T follicular helper cell (primary cell): Measurements from ENCODE around the gene PLET1.

Source experiments
- DNase-seq: peaks from one replicate; pipeline ENCODE4 v3.0.0-alpha.2; 2020; ENCODE audit warnings: low read depth

Gene PLET1

GRCh38 chr11:112281726-112282125 is 21.1 kb upstream of the PLET1 start:
- no peak for DNase-seq

GRCh38 chr11:112280268-112281126 is 19.8 kb upstream of the PLET1 start:
- DNase-seq, result peak; percentile 44

- peak; percentile 53 for DNase-seq
These were observed 19.2 kb upstream of the PLET1 start for GRCh38 chr11:112279901-112280267.

DNA sequence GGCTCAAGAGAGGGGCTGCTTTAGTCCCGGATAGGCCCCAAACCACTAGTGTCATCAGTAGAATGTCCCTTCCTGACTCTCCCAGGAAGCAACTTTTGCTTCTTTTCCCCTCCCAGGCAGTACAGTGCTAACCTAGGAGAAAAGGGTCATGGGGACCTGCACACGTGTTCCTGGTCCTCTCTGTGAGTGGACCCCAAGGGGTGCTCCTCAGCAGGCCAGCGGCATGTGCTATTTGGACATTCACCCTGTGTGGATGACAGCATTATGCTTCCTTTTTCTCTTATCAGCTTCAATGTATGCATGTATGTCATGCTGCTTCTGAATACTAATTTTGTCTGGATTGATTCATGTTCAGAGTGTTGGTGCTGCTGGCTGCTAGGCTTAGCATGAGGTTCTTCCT is 18.1 kb upstream of the PLET1 start:
- DNase-seq, result no peak

- no peak for DNase-seq
These were observed 17.3 kb upstream of the PLET1 start for GRCh38 chr11:112277941-112278340.

DNA sequence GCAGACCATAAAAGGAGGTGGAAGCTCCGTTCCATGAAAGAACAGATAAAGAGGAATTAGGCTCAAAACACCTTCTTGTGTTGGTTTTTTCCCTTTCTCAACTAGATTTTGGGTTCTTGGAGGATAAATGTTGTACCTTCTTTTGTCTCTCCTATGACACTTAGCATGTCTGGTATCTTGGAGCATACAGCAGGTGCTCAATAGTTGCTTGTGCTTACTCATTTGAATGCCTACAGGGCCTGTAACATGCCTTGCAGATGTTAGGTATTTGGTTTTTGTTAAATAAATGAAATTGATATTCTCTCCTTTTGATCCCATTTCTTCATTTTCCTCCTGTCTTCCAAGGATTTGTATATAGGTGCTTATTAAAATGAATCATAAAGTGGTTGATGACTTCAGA is 16.4 kb upstream of the PLET1 start:
- DNase-seq, result no peak

- no peak for DNase-seq
These were observed 13.5 kb upstream of the PLET1 start for GRCh38 chr11:112274007-112274783.

DNA sequence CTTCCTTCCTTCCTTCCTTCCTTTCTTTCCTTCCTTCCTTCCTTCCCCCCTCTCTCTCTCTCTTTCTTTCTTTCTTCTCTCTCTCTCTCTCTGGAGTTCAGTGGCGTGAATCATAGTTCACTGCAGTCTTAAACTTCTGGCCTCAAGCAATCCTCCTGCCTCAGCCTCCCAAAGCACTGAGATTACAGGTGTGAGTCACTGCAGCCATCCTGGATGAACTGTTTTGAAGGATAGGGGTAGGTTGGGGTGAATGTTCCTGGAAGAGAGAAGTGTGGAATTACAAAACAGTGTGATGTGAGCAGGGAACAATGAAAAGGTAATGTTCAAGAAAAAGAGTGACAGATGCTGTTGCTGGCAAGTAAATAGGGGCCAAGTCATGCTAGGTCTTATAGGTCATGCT is 12.4 kb upstream of the PLET1 start:
- DNase-seq, result no peak

GRCh38 chr11:112271242-112271641 is 10.6 kb upstream of the PLET1 start:
- DNase-seq, result no peak

- no peak for DNase-seq
These were observed 10.0 kb upstream of the PLET1 start for GRCh38 chr11:112270551-112271180.

DNA sequence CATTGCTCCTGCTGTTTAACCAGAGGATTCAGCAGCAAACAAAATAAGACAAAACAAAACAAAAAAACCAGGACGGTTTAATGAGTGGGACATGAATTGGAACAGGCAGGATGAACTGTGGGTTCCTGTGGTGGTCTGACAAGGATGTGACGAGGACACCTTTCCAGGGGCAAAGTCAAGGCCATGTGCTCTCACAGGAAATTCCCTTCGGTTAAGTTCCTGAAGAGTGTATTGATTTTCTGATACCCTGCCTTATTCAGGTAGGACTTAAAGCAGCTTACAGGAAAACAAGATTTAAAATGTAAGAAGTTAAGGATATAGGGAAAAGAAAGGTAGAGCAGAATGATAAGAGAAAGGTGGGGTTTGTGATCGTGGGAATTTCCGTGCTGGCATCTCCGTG is 8.5 kb upstream of the PLET1 start:
- DNase-seq, result no peak

GRCh38 chr11:112268406-112268805 is 7.7 kb upstream of the PLET1 start:
- DNase-seq, result no peak

GRCh38 chr11:112267188-112267591 is 6.5 kb upstream of the PLET1 start:
- no peak for DNase-seq

DNA sequence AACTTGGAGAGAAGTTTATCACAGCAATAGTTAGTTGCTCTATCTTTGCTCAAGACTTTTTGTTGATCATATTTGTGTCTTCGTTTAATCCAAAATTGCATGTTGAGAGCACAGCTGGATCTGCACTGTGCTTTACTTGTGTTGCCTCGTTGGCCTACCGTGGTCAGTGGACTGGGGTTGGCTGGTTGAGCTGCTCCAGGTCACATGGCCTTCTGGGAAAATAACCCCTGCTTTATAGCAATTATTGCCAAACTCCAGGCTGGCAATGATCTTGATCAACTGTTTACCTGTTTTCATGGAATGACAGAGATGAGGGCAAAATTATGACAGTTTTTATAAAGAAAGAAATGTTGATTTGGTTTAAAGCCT is 5.7 kb upstream of the PLET1 start:
- no peak for DNase-seq

GRCh38 chr11:112265659-112266409 is 5.2 kb upstream of the PLET1 start:
- DNase-seq, result no peak

DNA sequence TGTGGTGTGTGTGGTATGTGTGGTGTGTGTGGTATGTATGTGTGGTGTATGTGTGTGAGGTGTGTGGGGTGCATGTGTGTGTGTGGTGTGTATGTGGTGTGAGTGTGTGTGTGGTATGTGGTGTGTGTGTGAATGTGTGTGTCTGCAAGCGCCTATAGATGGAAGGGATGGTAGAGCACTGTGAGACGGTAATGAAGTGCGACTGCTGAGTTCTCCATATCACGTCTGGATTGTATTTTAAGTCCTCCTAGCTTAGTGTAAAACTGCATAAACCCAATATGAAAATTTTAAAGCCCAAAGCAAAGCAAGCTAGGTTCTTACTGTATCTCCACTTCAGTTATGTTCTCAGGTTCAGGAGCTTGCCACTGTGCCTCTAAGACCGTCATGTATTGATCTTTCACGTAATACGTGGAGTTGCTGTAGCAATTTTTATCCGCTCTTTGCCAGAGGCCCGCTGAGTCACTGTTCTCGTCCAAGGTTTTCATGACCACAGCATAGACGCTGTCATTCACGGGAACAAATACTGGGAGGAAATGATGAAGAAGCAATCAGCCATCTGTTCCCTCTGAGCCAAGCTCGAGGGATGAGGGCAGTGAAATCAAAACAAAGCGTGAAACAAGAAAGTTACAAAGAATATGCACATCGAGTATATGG is 5.5 kb downstream of the PLET1 start:
- DNase-seq, result no peak

DNA sequence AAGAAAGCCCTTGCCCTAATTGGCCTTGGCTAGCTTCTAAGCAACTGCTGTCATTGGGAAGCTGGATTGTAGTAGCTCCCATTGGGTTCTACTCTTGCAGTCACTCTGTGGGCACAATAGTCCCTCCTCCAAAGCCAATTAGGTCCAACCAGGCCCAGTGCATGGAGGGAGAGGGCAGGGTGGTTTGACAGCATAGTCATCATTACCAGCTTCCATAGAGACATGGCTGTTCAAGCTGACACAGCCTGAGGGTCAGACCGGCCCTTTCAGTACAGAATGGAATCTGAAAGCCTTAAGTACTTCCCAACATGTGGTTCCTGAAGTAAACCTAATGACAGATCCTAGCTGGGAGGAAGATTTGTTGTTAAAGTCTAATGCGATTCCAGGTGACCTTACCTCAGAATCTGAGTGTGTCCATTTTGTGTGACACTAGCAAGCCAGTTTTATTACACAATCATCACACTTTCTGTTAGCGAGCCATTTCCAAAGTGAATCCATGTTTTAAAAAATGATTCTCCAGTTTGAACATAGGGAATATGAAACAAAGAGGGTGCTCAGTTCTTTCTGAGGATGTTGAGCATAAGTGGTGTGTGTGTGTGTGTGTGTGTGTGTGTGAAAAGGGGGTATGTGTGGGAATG is 6.9 kb downstream of the PLET1 start:
- no peak for DNase-seq

DNA sequence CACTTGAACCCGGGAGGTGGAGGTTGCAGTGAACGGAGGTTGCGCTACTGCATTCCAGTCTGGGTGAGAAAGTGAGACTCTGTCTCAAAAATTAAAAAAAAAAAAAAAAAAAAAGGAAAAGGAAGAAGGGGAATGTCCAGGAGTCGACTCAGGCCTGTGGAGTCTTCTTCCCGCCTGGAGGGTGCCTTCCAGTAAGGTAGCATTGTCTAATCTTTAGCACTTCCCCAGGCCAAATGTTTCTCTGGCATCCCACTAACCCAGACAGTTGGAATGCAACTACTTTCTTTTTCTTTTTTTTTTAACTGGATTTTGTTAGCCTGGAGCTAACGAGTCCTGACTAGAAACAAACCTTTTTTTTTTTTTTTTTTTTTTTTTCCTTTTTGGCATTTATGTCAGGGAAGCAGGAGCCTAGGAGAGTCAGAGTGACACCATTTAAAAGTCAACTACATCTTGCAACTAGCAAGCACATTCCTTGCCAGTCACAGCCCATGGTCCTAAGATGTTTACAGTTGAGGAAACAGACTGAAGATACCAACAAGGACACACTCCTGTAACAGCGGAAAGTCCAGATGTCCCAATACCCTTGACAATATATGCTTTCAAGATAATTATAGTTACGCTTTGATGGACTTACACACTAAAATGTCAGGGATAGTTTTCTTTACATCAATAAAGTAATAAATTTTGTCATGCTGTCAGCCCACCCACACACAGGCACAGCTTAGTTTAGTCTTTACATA is 10.6 kb downstream of the PLET1 start:
- no peak for DNase-seq

DNA sequence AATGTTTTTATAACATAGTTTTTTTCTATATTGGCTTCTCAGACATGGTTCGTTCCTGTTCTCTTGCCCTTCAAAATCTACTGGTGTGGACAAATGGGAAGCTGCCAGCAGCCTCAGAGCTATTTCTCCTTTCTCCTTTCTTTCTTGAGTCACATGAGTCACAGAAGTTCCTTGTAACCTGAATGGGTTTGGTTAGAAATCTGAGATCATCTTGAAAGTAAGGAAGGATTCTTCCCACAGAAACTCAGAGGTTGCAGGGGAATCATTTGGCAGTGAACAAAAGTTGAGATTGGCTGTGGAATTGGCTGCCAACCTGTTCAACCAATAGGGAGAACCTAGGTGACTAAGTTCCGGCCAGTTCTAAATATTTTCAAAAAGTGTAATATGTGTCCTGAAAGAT is 12.5 kb downstream of the PLET1 start:
- DNase-seq, result no peak

GRCh38 chr11:112247201-112247600 is 13.5 kb downstream of the PLET1 start:
- no peak for DNase-seq
